ENCODE results near the gene TNS3.

GRCh38 chr7:47456210-47456955, 125.5 kb downstream of the TNS3 start:
- no peak for TF ChIP-seq CTCF (IDR thresholded peaks at IDR 0.05; ENCODE audit: insufficient read depth, low read depth, low read length)
- TF ChIP-seq EZH2 (IDR thresholded peaks at IDR 0.05; ENCODE audit: insufficient read depth, low read length): no peak
